Fibroblast of skin of left biceps (primary cell): Measurements from ENCODE around the gene HTD2.

Source experiments
- DNase-seq, 2 experiments: peaks; one replicate each; pipeline ENCODE4 v3.0.0-alpha.2; 2013; ENCODE audit warnings: low read depth in 2 of 2

The HTD2 gene

GRCh38 chr3:58357402-58357801, 51.1 kb downstream of the HTD2 start:
- DNase-seq, result no peak

DNA sequence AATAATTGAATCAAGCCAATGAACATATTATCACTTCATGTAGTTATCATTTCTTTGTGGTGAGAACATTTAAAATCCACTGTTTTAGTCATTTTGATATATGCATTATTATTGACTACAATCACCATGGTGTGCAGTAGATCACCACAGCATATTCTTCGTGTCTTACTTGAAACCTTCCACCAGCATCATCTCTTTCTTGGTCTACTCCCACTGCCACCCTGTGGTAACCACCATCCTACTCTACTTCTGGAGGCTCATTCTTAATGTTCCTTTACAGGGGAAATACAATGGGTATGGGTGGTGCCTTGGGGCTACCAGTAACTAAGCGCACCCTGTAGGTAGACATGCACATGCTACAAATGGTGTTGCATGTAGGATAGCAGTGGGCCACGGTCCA, 51.8 kb downstream of the HTD2 start:
- no peak for DNase-seq

DNA sequence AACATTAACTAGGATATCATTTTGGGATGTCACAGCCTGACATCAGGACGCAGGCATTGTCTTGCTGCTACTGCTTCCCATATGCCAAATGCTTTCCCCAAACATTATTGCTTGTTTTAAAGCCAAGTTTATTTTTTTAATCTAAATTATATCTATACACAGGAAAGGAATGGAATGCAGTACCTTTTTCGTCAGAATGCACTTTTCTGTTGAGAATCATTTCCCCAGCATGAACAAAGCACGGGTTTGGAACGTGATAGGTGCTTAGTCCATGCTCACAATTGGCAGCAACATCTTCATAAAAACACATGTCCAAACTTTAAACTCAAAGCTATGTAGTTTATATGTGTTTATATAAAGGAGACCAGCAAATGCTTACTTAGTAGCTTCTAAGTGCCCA, 52.5 kb downstream of the HTD2 start:
- no peak for DNase-seq

GRCh38 chr3:58359621-58360020, 53.3 kb downstream of the HTD2 start:
- DNase-seq, result no peak

DNA sequence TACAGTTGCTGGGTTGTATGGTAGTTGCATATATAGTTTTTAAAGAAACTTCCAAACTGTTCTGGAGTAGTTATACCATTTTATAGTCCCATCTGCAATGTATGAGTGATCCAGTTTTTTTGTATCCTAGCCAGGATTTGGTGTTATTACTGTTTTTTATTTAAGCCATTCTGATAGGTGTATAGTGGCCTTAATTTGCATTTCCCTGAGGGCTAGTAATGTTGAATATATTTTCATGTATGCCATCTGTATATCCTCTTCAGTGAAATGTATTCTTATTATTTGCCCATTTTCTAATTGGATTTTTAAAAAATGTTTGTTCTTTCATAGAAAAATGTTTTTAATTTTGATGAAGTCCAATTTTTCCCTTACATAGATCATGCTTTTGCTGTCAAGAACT, 55.5 kb downstream of the HTD2 start:
- DNase-seq, result no peak

- DNase-seq, result no peak
Observed at GRCh38 chr3:58366699-58367098, 60.4 kb downstream of the HTD2 start.

DNA sequence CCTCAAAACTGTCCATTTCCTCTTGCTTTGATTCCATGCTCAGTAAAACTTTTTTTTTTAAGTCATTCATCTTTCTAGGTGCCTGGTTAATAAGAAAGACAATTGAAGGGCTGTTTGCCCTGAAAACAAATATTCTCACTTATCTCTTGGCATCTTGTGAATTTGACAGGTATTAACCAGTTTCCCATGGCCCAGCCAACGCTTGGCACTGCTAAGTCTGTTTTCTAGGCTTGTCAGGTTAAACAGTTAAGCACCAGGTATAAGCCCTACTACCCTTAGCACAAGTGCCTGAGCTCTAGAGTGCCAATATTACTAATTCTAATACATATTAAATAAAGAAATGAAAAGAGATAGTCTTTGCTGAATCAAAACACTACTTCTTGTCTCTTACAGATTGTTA, 62.7 kb downstream of the HTD2 start:
- DNase-seq, result no peak
